Measurements from ENCODE around the gene KCNJ16. TPM values are rescaled to one million over a fixed set of nuclear protein-coding genes. Genes with fewer than 3 reads are reported as not detected.

Gene KCNJ16
- total and polyA plus RNA-seq, 2 donors (not counting 1 experiment from before 2014, with no cell fraction given) = not detected

DNA sequence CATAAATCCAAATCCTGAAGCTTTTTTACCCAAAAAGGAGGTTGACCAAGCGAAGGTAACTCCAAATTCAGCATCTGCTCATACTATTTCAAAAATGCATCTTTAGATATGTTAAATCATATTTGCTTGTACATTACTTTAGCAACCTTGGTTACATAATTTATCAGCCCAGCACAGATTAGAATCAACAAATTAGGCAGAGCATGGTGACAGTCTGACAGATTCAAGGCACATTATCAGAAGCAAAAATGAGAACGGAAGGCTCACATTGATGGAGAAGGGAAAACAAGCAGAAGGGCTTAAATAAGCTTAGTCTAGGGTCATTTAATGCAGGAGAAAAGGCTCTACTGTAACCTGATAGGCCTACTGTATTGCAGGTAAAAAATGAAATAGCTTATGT, 90.4 kb downstream of the KCNJ16 start:
- no peaks in the 10 kb centered on the region for H3K36me3 ChIP-seq (ENCODE audit: control insufficient read depth, insufficient read depth, low read length)
- H3K4me3 ChIP-seq (replicated peaks in 1 of 4; ENCODE audit: control extremely low read depth in 1 of 4, insufficient read depth in 1 of 4, low read depth in 3 of 4, low read length in 4 of 4) = no peak overlapping the region
- H3K27ac ChIP-seq (ENCODE audit: insufficient read depth, low read length) = no peak overlapping the region
- H2AFZ ChIP-seq (ENCODE audit: low read length) = no peak overlapping the region
- H3K9me3 ChIP-seq (ENCODE audit: control insufficient read depth, insufficient read depth, low read depth, low read length) = no peaks in the 10 kb centered on the region
- H4K20me1 ChIP-seq (ENCODE audit: control insufficient read depth, extremely low read depth, insufficient read depth, low read length) = no peaks in the 10 kb centered on the region
- H3K4me1 ChIP-seq (ENCODE audit: control insufficient read depth, extremely low read depth, insufficient read depth, low read length) = no peaks in the 10 kb centered on the region
- no peak overlapping the region for H3K4me2 ChIP-seq (ENCODE audit: extremely low read depth, insufficient read depth, low read length)
- no peak overlapping the region for H3K9ac ChIP-seq (ENCODE audit: insufficient read depth, low read length)
- no peaks in the 10 kb centered on the region for H3K27me3 ChIP-seq (ENCODE audit: control insufficient read depth, insufficient read depth, low read length)
- DNase-seq (ENCODE audit: low read depth in 2 of 2) = no peak
- TF ChIP-seq EZH2 (IDR thresholded peaks at IDR 0.05; ENCODE audit: low read length, missing control alignments) = no peak
- TF ChIP-seq, protein P1, sequence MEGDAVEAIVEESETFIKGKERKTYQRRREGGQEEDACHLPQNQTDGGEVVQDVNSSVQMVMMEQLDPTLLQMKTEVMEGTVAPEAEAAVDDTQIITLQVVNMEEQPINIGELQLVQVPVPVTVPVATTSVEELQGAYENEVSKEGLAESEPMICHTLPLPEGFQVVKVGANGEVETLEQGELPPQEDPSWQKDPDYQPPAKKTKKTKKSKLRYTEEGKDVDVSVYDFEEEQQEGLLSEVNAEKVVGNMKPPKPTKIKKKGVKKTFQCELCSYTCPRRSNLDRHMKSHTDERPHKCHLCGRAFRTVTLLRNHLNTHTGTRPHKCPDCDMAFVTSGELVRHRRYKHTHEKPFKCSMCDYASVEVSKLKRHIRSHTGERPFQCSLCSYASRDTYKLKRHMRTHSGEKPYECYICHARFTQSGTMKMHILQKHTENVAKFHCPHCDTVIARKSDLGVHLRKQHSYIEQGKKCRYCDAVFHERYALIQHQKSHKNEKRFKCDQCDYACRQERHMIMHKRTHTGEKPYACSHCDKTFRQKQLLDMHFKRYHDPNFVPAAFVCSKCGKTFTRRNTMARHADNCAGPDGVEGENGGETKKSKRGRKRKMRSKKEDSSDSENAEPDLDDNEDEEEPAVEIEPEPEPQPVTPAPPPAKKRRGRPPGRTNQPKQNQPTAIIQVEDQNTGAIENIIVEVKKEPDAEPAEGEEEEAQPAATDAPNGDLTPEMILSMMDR (conservative IDR thresholded peaks at IDR 0.05 in 1 of 2, IDR thresholded peaks at IDR 0.05 in 1 of 2; ENCODE audit: low read depth in 1 of 2, low read length in 2 of 2) = no peak
- H3K79me2 ChIP-seq (ENCODE audit: control insufficient read depth, insufficient read depth, low read length) = no peaks in the 10 kb centered on the region

DNA sequence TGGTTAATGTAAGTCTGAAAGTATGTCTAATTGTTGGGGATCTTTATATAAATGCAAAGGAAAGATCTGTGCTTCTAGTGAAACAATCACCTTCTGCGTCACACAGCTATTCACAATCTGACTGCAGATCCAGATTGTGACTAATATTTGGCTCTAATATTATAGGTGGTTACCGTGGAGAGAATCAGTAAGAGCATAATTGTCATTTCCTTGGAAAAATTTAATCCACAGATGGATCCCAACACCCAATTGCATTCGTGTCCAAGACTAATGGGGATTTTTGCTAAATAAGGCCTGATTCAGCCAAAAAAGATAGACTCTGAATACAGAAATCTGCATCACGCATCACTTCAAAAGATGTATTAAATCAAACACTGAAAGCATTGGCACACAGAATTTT, 91.6 kb downstream of the KCNJ16 start:
- Histone ChIP-seq H3K4me1 (ENCODE audit: control insufficient read depth, extremely low read depth, insufficient read depth, low read length) (no peaks in the 10 kb centered on the region), H3K9ac (ENCODE audit: insufficient read depth, low read length) (no peak overlapping the region), H3K27me3 (ENCODE audit: control insufficient read depth, insufficient read depth, low read length) (no peaks in the 10 kb centered on the region), H3K9me3 (ENCODE audit: control insufficient read depth, insufficient read depth, low read depth, low read length) (no peaks in the 10 kb centered on the region), H3K4me3 (replicated peaks in 1 of 4; ENCODE audit: control extremely low read depth in 1 of 4, insufficient read depth in 1 of 4, low read depth in 3 of 4, low read length in 4 of 4) (no peak overlapping the region), H3K27ac (ENCODE audit: insufficient read depth, low read length) (no peak overlapping the region), H4K20me1 (ENCODE audit: control insufficient read depth, extremely low read depth, insufficient read depth, low read length) (no peaks in the 10 kb centered on the region), H2AFZ (ENCODE audit: low read length) (no peak overlapping the region), H3K79me2 (ENCODE audit: control insufficient read depth, insufficient read depth, low read length) (no peaks in the 10 kb centered on the region), H3K36me3 (ENCODE audit: control insufficient read depth, insufficient read depth, low read length) (no peaks in the 10 kb centered on the region), H3K4me2 (ENCODE audit: extremely low read depth, insufficient read depth, low read length) (no peak overlapping the region)
- TF ChIP-seq, protein P1 (conservative IDR thresholded peaks at IDR 0.05 in 1 of 2, IDR thresholded peaks at IDR 0.05 in 1 of 2; ENCODE audit: low read depth in 1 of 2, low read length in 2 of 2) = no peak
- no peak for TF ChIP-seq EZH2 (IDR thresholded peaks at IDR 0.05; ENCODE audit: low read length, missing control alignments)
- DNase-seq (ENCODE audit: low read depth in 2 of 2) = no peak

DNA sequence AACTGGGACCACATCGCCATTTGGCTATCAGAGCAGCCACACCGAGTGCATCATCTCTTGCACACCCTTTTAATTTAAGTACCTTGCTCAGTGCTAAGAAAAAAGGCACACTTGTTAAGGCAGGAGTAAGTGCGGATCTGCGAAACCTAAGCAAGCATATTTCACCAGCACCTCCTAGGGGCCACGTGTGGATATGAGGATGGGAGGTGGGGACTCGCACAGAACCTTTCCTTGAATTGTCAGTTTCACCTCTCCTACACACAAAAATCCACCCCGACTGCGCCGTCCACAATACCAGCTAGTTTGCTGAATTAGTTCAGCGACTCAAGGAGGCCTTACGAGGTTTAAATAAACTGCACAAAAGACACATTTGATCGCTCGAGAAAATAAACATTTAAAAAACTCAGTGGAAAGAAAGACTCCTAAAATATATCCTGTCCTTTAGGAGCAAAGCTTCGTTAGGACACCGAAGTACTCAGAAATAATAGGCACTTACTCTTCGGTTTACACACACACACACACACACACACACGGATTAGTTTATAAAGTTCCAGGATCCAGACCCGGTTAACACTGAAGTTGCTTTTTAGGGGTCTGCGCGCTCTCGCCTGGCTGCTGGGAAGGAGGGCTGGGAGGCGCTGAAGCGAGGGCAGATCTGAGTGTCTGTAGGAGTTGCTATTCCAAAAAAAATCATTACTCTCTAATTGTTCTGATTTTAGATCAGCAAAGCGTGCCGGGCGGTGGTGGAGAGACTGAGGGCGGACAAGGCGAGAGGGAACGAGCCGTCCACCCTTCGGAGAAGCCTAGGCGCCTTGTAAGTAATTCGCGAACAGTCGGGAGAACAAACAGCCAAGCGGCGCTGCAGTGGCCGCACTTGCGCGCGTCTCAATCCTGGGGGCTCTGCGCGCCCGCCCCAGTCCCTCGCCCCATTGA, 93.3 kb downstream of the KCNJ16 start:
- peaks cover 2% of the 10 kb centered on the region for H3K4me1 ChIP-seq (ENCODE audit: control insufficient read depth, extremely low read depth, insufficient read depth, low read length)
- peak; percentile 77 to 80 for DNase-seq (ENCODE audit: low read depth in 2 of 2)
- peak overlapping the region; percentile 65 for H3K4me2 ChIP-seq (ENCODE audit: extremely low read depth, insufficient read depth, low read length)

More for the DNA sequence above, 93.3 kb downstream of the KCNJ16 start:
- H3K79me2 ChIP-seq (ENCODE audit: control insufficient read depth, insufficient read depth, low read length) = no peaks in the 10 kb centered on the region
- no peaks in the 10 kb centered on the region for H3K9me3 ChIP-seq (ENCODE audit: control insufficient read depth, insufficient read depth, low read depth, low read length)
- H2AFZ ChIP-seq (ENCODE audit: low read length) = peak overlapping the region; percentile 33
- no peaks in the 10 kb centered on the region for H3K27me3 ChIP-seq (ENCODE audit: control insufficient read depth, insufficient read depth, low read length)
- no peaks in the 10 kb centered on the region for H4K20me1 ChIP-seq (ENCODE audit: control insufficient read depth, extremely low read depth, insufficient read depth, low read length)
- H3K27ac ChIP-seq (ENCODE audit: insufficient read depth, low read length) = peak overlapping the region; percentile 17
- TF ChIP-seq EZH2 (IDR thresholded peaks at IDR 0.05; ENCODE audit: low read length, missing control alignments) = no peak
- TF ChIP-seq, protein P1 (conservative IDR thresholded peaks at IDR 0.05 in 1 of 2, IDR thresholded peaks at IDR 0.05 in 1 of 2; ENCODE audit: low read depth in 1 of 2, low read length in 2 of 2) = peak; percentile 61 to 87
- H3K4me3 ChIP-seq (replicated peaks in 1 of 4; ENCODE audit: control extremely low read depth in 1 of 4, insufficient read depth in 1 of 4, low read depth in 3 of 4, low read length in 4 of 4) = peak overlapping the region; percentile 74 to 87 (median 81)
- H3K36me3 ChIP-seq (ENCODE audit: control insufficient read depth, insufficient read depth, low read length) = no peaks in the 10 kb centered on the region
- peak overlapping the region; percentile 4 for H3K9ac ChIP-seq (ENCODE audit: insufficient read depth, low read length)
